Lower lobe of right lung (tissue), 2 donors: ENCODE data around the gene ADGRG6. TPM values are rescaled to one million over a fixed set of nuclear protein-coding genes. Genes with fewer than 3 reads are reported as not detected.
"Not testable (repeated sequence)": the region's sequence is repeated elsewhere in the genome, so short reads cannot be mapped to it uniquely, and the experiment has no call there.

Experiments
- ATAC-seq, 2 donors: fragments of 200-7000 bp; cut with Tn5 transposase; one replicate each; pipeline ENCODE4 v1.9.1; 2020 to 2022; ENCODE audit warnings: mild to moderate bottlenecking in 2 of 2, moderate library complexity in 2 of 2
- DNase-seq: peaks from one replicate; pipeline ENCODE4 v3.0.0-alpha.2; 2020
- H3K27ac ChIP-seq: fragments of 200-600 bp; one replicate; pipeline ENCODE4 v1.8.0; 2022
- H3K27me3 ChIP-seq: fragments of 200-600 bp; one replicate; pipeline ENCODE4 v1.8.0; 2022; ENCODE audit warnings: low read depth
- H3K36me3 ChIP-seq: fragments of 200-600 bp; one replicate; pipeline ENCODE4 v1.8.0; 2022; ENCODE audit warnings: mild to moderate bottlenecking
- H3K4me1 ChIP-seq: fragments of 200-600 bp; one replicate; pipeline ENCODE4 v1.8.0; 2022
- H3K4me3 ChIP-seq: fragments of 200-600 bp; one replicate; pipeline ENCODE4 v1.8.0; 2022; ENCODE audit warnings: mild to moderate bottlenecking
- H3K9me3 ChIP-seq: fragments of 200-600 bp; one replicate; pipeline ENCODE4 v1.8.0; 2022
- intact Hi-C: fragments of 100-400 bp; cut with DNase I; formaldehyde crosslinking; loops from one replicate; pipeline ENCODE4 v1.11.0; 2022
- total RNA-seq: library from RNA; stranded (reverse); fragmentation: NEBNext Ultra II Directional; extraction: Animal tissue kit (Norgen Biotek cat#: 25700); gene quantifications from one replicate; pipeline ENCODE4 v1.2.1, GENCODE V29; 2021
- TF ChIP-seq, protein P1 (sequence below): fragments of 200-600 bp; IDR thresholded peaks from one replicate; pipeline ENCODE4 v1.8.0; 2022; ENCODE audit warnings: antibody characterized with exemption, mild to moderate bottlenecking
- donor health status: DM: no; HTN: yes; CAD: no; lungs with severe emphysema.

Gene ADGRG6
- total RNA-seq, 1 donor from 2014 or later = 35.7 TPM

DNA sequence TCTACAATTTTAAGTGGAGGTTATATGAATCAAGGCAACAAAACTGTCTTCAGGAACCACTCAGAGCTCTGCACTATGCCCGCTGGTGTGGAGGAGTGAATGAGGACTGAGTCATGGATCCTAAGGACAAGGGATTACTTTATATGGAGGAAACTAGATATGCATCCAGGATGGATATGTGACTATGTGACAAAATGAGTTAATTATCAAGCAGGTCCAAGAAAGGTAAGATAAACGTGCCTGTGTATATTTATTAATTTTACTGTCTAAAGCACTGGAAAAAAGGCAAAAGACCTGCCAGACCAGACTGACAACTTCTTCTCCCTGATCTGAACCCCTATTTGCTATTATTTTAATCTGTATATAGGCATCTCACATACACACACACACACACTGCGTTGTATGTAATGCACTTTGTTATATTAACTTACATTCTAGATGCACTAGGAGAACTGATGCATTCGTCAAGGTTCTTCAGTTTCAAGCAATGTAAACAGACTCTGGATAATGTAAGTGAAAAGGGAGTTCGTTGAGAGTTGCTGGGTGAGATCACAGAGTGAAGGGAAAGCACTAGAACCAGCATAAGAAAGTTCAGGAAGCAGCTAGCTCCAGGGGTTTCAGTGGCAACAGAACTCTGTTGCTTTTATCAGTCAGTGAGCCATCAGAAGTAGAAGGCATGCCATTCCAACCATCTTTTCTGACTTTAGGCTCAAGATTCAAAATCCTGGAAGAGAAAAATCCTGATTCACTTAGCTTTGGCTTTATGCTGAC lies 26.4 kb upstream of the ADGRG6 start:
- ATAC-seq (no peak), DNase-seq (no peak)
- intact Hi-C loops = no loop called here
- H3K4me3 ChIP-seq = no peak overlapping the region
- no peaks in the 10 kb centered on the region for H3K36me3 ChIP-seq
- H3K27ac ChIP-seq = no peak overlapping the region
- TF ChIP-seq, protein P1, sequence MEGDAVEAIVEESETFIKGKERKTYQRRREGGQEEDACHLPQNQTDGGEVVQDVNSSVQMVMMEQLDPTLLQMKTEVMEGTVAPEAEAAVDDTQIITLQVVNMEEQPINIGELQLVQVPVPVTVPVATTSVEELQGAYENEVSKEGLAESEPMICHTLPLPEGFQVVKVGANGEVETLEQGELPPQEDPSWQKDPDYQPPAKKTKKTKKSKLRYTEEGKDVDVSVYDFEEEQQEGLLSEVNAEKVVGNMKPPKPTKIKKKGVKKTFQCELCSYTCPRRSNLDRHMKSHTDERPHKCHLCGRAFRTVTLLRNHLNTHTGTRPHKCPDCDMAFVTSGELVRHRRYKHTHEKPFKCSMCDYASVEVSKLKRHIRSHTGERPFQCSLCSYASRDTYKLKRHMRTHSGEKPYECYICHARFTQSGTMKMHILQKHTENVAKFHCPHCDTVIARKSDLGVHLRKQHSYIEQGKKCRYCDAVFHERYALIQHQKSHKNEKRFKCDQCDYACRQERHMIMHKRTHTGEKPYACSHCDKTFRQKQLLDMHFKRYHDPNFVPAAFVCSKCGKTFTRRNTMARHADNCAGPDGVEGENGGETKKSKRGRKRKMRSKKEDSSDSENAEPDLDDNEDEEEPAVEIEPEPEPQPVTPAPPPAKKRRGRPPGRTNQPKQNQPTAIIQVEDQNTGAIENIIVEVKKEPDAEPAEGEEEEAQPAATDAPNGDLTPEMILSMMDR = no peak
- no peaks in the 10 kb centered on the region for H3K9me3 ChIP-seq
- H3K27me3 ChIP-seq = no peaks in the 10 kb centered on the region
- H3K4me1 ChIP-seq = no peaks in the 10 kb centered on the region

DNA sequence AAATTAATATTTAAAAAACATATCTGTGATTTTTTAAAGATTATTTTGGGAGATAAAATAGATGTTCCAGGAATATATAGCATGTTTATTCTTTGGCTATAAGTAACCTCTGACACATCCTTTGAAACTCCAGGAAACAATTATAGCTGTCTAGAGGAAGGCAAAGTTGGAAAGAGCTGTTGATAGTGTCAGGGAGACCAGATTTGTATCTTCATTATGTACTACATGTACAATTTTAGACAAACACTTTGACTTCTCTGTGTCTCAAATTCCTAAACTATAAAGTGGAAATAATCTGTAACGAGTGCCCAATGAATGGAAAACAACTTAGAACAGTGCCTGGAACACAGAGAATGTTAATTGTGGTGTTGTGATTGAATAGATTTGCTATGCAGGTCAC lies 25.6 kb upstream of the ADGRG6 start:
- Histone ChIP-seq H3K27ac (no peak overlapping the region), H3K36me3 (no peaks in the 10 kb centered on the region), H3K9me3 (no peaks in the 10 kb centered on the region), H3K27me3 (no peaks in the 10 kb centered on the region), H3K4me3 (no peak overlapping the region), H3K4me1 (no peaks in the 10 kb centered on the region)
- TF ChIP-seq, protein P1 = no peak
- ATAC-seq (no peak), DNase-seq (no peak)
- intact Hi-C loops = no loop called here

DNA sequence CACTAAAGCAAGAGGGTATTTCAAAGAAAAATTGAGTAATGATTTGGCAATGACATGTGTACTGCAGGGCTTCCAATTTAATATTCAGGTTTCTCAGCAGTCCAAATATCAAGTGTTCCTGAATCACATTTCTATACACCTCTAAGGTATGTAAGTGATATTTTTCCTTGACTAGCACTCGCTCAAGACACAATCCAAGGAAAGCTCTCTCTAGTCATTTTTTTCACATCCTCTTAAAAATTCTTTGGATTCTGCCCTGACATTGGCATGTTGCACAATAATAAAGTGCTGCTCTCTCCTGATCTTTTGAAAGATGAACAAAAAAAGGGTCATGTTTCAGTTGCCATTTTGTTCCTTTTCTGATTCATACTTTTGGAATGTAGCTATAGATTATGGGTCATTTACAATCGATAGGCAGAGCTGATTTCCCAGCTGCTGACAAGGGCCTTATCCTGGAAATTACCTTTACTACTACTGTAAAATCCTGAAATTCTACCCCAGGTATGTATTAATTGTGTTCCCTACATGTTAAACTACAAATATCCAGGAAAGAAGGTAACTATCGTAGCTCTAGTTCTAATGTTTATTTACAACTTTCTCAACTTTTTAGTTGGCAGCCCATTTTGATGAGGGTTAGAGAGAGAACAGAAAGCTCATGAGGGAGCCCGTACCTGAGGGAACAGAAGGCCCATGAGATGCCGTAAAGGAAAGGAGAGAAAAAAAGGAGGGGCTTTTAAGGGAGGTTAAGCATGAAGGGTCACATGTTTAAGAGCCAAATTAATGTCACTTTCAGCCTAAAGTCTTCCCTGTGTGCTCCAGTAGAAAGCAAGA lies 22.2 kb upstream of the ADGRG6 start:
- Histone ChIP-seq H3K36me3 (no peaks in the 10 kb centered on the region), H3K27me3 (no peaks in the 10 kb centered on the region), H3K4me3 (no peak overlapping the region), H3K4me1 (no peaks in the 10 kb centered on the region), H3K9me3 (no peaks in the 10 kb centered on the region), H3K27ac (no peak overlapping the region)
- intact Hi-C loops = no loop called here
- TF ChIP-seq, protein P1 = no peak
- no peak for DNase-seq
- peak in 1 of 2 donors; percentile 24 for ATAC-seq

DNA sequence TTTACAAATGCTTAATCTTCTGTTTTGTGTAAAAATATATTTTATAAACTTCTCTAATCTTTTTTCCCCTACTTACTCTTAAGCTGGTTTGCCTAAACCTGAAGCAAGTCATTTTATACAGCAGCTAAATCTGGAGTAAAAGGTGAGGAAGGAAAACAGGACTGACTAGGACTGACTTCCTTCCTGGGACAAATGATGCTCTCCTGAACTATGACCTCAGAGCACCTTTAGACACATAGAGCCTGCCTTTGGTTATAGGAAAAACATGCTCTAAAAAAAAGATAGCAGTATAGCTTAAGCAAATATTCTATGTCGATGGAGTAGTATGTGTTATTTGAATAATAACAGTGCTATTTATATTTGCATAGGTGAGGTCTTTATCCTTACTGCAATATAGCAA lies 21.5 kb upstream of the ADGRG6 start:
- Histone ChIP-seq H3K4me1 (no peaks in the 10 kb centered on the region), H3K9me3 (no peaks in the 10 kb centered on the region), H3K4me3 (no peak overlapping the region), H3K36me3 (no peaks in the 10 kb centered on the region), H3K27ac (no peak overlapping the region), H3K27me3 (no peaks in the 10 kb centered on the region)
- TF ChIP-seq, protein P1 = no peak
- intact Hi-C loops = no loop called here
- no peak for DNase-seq
- ATAC-seq = no peak

DNA sequence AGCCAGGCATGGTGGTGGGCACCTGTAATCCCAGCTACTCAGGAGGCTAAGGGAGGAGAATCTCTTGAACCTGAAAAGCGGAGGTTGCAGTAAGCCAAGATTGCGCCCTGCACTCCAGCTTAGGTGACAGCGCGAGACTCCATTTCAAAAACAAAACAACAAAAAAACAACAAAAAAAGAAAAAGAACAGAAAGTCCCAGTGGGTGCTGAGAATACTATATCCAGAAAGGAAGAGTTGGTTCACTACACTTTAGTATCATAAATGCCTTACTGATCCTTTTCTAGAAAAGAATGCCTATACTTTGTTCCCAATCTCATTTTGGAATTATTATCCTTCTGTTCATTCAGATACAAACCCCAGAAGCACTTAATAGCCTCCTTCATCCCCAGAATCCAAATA lies 20.9 kb upstream of the ADGRG6 start:
- intact Hi-C loops = no loop called here
- TF ChIP-seq, protein P1 = no peak
- H3K27ac ChIP-seq = no peak overlapping the region
- no peaks in the 10 kb centered on the region for H3K9me3 ChIP-seq
- no peaks in the 10 kb centered on the region for H3K36me3 ChIP-seq
- no peaks in the 10 kb centered on the region for H3K4me1 ChIP-seq
- DNase-seq (no peak), ATAC-seq (no peak)
- no peaks in the 10 kb centered on the region for H3K27me3 ChIP-seq
- H3K4me3 ChIP-seq = no peak overlapping the region

DNA sequence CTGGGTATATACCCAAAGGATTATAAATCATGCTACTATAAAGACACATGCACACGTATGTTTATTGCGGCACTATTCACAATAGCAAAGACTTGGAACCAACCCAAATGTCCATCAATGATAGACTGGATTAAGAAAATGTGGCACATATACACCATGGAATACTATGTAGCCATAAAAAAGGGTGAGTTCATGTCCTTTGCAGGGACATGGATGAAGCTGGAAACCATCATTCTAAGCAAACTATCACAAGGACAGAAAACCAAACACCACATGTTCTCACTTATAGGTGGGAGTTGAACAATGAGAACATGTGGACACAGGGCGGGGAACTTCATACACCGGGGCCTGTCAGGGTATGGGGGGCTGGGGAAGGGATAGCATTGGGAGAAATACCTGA lies 18.7 kb upstream of the ADGRG6 start:
- H3K27ac ChIP-seq, H3K27me3 ChIP-seq, DNase-seq, H3K9me3 ChIP-seq, H3K4me3 ChIP-seq, H3K4me1 ChIP-seq, H3K36me3 ChIP-seq, ATAC-seq, intact Hi-C loops: not testable (repeated sequence)
